Measurements from ENCODE around the gene RPL18. TPM values are rescaled to one million over a fixed set of nuclear protein-coding genes. Genes with fewer than 3 reads are reported as not detected.

The RPL18 gene
- total and polyA plus RNA-seq, 9 of the 15 experiments (the other 6 are each of a cell fraction or from before 2014, with no cell fraction given): 312 to 2,635 (median 1,653) TPM

- TF ChIP-seq MYBL2 (IDR thresholded peaks at IDR 0.05; ENCODE audit: low read depth): no peak
- TF ChIP-seq MYBL2 (CRISPR knock-in tag; IDR thresholded peaks at IDR 0.05; ENCODE audit: borderline replicate concordance): no peak
- TF ChIP-seq HDGF (IDR thresholded peaks at IDR 0.05): peak; percentile 94
- no peak for TF ChIP-seq EZH2 (IDR thresholded peaks at IDR 0.05; ENCODE audit: borderline replicate concordance, low read depth, low read length)
- TF ChIP-seq MECOM (CRISPR knock-in tag; IDR thresholded peaks at IDR 0.05): no peak
- TF ChIP-seq NFE2 (IDR thresholded peaks at IDR 0.05; ENCODE audit: low read depth): no peak
- peak; percentile 54; the same call in 1 of the 2 replicates for TF ChIP-seq L3MBTL2 (IDR thresholded peaks at IDR 0.05)
- TF ChIP-seq, protein P1, sequence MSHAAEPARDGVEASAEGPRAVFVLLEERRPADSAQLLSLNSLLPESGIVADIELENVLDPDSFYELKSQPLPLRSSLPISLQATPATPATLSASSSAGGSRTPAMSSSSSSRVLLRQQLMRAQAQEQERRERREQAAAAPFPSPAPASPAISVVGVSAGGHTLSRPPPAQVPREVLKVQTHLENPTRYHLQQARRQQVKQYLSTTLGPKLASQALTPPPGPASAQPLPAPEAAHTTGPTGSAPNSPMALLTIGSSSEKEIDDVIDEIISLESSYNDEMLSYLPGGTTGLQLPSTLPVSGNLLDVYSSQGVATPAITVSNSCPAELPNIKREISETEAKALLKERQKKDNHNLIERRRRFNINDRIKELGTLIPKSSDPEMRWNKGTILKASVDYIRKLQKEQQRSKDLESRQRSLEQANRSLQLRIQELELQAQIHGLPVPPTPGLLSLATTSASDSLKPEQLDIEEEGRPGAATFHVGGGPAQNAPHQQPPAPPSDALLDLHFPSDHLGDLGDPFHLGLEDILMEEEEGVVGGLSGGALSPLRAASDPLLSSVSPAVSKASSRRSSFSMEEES (CRISPR knock-in tag; IDR thresholded peaks at IDR 0.05): no peak
- no peak for TF ChIP-seq ESRRA (IDR thresholded peaks at IDR 0.05; ENCODE audit: borderline replicate concordance, low read depth)
- peak; percentile 73 for TF ChIP-seq PCBP1 (IDR thresholded peaks at IDR 0.05; ENCODE audit: low read depth, low read length, poor library complexity, severe bottlenecking)
- TF ChIP-seq, protein P2, sequence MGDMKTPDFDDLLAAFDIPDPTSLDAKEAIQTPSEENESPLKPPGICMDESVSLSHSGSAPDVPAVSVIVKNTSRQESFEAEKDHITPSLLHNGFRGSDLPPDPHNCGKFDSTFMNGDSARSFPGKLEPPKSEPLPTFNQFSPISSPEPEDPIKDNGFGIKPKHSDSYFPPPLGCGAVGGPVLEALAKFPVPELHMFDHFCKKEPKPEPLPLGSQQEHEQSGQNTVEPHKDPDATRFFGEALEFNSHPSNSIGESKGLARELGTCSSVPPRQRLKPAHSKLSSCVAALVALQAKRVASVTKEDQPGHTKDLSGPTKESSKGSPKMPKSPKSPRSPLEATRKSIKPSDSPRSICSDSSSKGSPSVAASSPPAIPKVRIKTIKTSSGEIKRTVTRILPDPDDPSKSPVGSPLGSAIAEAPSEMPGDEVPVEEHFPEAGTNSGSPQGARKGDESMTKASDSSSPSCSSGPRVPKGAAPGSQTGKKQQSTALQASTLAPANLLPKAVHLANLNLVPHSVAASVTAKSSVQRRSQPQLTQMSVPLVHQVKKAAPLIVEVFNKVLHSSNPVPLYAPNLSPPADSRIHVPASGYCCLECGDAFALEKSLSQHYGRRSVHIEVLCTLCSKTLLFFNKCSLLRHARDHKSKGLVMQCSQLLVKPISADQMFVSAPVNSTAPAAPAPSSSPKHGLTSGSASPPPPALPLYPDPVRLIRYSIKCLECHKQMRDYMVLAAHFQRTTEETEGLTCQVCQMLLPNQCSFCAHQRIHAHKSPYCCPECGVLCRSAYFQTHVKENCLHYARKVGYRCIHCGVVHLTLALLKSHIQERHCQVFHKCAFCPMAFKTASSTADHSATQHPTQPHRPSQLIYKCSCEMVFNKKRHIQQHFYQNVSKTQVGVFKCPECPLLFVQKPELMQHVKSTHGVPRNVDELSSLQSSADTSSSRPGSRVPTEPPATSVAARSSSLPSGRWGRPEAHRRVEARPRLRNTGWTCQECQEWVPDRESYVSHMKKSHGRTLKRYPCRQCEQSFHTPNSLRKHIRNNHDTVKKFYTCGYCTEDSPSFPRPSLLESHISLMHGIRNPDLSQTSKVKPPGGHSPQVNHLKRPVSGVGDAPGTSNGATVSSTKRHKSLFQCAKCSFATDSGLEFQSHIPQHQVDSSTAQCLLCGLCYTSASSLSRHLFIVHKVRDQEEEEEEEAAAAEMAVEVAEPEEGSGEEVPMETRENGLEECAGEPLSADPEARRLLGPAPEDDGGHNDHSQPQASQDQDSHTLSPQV (IDR thresholded peaks at IDR 0.05): no peak
- TF ChIP-seq LEF1 (IDR thresholded peaks at IDR 0.05): 0 out of 2 replicates have a peak, but pooled peaks have one; percentile 14
- TF ChIP-seq STAT5A (IDR thresholded peaks at IDR 0.05; ENCODE audit: borderline replicate concordance, low read length): no peak
- TF ChIP-seq, protein P3, sequence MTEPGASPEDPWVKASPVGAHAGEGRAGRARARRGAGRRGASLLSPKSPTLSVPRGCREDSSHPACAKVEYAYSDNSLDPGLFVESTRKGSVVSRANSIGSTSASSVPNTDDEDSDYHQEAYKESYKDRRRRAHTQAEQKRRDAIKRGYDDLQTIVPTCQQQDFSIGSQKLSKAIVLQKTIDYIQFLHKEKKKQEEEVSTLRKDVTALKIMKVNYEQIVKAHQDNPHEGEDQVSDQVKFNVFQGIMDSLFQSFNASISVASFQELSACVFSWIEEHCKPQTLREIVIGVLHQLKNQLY (CRISPR knock-in tag; conservative IDR thresholded peaks at IDR 0.05): no peak
- no peak for TF ChIP-seq ZNF780A (CRISPR knock-in tag; IDR thresholded peaks at IDR 0.05)
- TF ChIP-seq, protein P4, sequence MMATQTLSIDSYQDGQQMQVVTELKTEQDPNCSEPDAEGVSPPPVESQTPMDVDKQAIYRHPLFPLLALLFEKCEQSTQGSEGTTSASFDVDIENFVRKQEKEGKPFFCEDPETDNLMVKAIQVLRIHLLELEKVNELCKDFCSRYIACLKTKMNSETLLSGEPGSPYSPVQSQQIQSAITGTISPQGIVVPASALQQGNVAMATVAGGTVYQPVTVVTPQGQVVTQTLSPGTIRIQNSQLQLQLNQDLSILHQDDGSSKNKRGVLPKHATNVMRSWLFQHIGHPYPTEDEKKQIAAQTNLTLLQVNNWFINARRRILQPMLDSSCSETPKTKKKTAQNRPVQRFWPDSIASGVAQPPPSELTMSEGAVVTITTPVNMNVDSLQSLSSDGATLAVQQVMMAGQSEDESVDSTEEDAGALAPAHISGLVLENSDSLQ (IDR thresholded peaks at IDR 0.05): peak; percentile 19; the same call in 1 of the 2 replicates
- no peak for TF ChIP-seq MTF1 (CRISPR knock-in tag; IDR thresholded peaks at IDR 0.05; ENCODE audit: borderline replicate concordance)
These were observed 27.2 kb upstream of the RPL18 start, which contains the start of gene CA11 (continued) for GRCh38 chr19:48646001-48646721.

Measured in K562 (cell line).